ENCODE measurements around the gene WDR54.

WDR54 gene

DNA sequence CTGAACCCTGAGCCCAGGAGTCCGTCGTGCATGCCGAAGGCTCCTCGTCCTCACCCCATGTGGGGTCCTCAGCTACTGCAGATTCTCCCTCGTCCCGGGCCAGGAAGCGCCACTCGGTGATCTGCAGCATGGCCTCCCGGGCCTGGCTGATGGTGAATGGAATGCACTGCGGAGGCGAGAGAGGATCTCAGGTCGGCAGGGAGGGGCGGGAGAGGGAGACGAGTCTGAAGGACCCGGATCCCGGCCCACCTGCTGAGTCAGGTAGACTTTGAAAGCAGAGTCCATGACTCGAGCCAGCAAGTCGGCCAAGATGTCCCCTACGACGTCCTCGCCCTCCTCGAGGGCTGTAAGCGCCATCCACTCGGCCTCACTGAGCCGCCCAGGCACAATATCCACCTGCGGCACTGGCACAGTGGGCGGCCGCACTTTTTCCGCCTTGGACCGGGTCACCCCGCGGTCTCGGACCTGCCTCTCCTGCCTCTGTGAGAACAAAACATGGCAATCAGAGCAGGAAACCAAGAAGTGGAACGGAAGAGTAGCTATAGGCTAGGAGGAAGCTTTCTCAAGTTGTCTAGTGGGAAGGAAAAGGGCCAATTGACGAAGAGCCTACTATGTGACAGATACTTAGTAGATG is 5.7 kb upstream of the WDR54 start:
- no peak overlapping the region for H3K9ac ChIP-seq (ENCODE audit: low read depth, low read length)
- no peak overlapping the region for H3K4me3 ChIP-seq (ENCODE audit: low read depth in 1 of 2, low read length in 2 of 2)
- TF ChIP-seq, protein P1, sequence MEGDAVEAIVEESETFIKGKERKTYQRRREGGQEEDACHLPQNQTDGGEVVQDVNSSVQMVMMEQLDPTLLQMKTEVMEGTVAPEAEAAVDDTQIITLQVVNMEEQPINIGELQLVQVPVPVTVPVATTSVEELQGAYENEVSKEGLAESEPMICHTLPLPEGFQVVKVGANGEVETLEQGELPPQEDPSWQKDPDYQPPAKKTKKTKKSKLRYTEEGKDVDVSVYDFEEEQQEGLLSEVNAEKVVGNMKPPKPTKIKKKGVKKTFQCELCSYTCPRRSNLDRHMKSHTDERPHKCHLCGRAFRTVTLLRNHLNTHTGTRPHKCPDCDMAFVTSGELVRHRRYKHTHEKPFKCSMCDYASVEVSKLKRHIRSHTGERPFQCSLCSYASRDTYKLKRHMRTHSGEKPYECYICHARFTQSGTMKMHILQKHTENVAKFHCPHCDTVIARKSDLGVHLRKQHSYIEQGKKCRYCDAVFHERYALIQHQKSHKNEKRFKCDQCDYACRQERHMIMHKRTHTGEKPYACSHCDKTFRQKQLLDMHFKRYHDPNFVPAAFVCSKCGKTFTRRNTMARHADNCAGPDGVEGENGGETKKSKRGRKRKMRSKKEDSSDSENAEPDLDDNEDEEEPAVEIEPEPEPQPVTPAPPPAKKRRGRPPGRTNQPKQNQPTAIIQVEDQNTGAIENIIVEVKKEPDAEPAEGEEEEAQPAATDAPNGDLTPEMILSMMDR (IDR thresholded peaks at IDR 0.05; ENCODE audit: borderline replicate concordance, extremely low read depth, low read length, poor library complexity, severe bottlenecking), result no peak
- no peak for TF ChIP-seq EZH2 (IDR thresholded peaks at IDR 0.05; ENCODE audit: borderline replicate concordance, low read depth, low read length, severe bottlenecking)
- no peak for ATAC-seq (ENCODE audit: insufficient read depth, low read depth)
- H4K20me1 ChIP-seq (ENCODE audit: insufficient read depth, low read length), result no peaks in the 10 kb centered on the region
- H3K4me2 ChIP-seq (ENCODE audit: insufficient read depth, low read length), result no peak overlapping the region
- H3K27me3 ChIP-seq (ENCODE audit: insufficient read depth, low read length, poor library complexity), result no peaks in the 10 kb centered on the region
- H3K27ac ChIP-seq (ENCODE audit: low read length), result no peak overlapping the region
- peaks cover 7% of the 10 kb centered on the region for H3K4me1 ChIP-seq (ENCODE audit: insufficient read depth, low read length)
- H3K79me2 ChIP-seq (ENCODE audit: insufficient read depth, low read length), result no peaks in the 10 kb centered on the region
- no peak for DNase-seq
- no peak overlapping the region for H2AFZ ChIP-seq (ENCODE audit: low read depth, low read length)
- no peaks in the 10 kb centered on the region for H3K36me3 ChIP-seq (ENCODE audit: insufficient read depth, low read length)
- H3K9me3 ChIP-seq (ENCODE audit: insufficient read depth, low read length, severe bottlenecking), result no peaks in the 10 kb centered on the region

DNA sequence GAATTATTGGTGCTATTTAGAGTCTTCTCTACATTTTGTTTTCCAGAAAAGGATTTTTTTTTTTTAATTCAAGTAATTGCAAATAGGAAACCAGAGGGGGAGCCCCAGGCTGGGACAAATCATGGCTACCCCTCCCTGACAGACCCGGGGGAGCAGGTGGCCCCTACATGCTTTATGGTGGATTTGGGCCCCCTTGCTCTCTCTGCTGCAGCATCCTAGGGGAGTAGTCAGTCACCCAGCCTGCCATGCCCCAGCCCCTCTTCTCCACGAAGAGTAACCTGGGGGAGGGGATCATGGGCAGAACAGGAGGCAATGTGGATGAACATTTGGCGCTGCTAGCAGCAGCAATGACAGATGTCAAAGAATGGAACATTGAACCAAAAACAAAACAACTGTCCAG is 4.8 kb upstream of the WDR54 start:
- Histone ChIP-seq H3K4me3 (ENCODE audit: low read depth in 1 of 2, low read length in 2 of 2) (no peak overlapping the region), H4K20me1 (ENCODE audit: insufficient read depth, low read length) (no peaks in the 10 kb centered on the region), H3K4me1 (ENCODE audit: insufficient read depth, low read length) (peaks cover 13% of the 10 kb centered on the region), H3K27ac (ENCODE audit: low read length) (no peak overlapping the region), H3K9ac (ENCODE audit: low read depth, low read length) (no peak overlapping the region), H2AFZ (ENCODE audit: low read depth, low read length) (no peak overlapping the region), H3K79me2 (ENCODE audit: insufficient read depth, low read length) (peaks cover 2% of the 10 kb centered on the region; the same call in 1 of the 2 replicates), H3K4me2 (ENCODE audit: insufficient read depth, low read length) (no peak overlapping the region), H3K36me3 (ENCODE audit: insufficient read depth, low read length) (no peaks in the 10 kb centered on the region), H3K9me3 (ENCODE audit: insufficient read depth, low read length, severe bottlenecking) (no peaks in the 10 kb centered on the region), H3K27me3 (ENCODE audit: insufficient read depth, low read length, poor library complexity) (no peaks in the 10 kb centered on the region)
- DNase-seq, result no peak
- TF ChIP-seq EZH2 (IDR thresholded peaks at IDR 0.05; ENCODE audit: borderline replicate concordance, low read depth, low read length, severe bottlenecking), result no peak
- TF ChIP-seq, protein P1 (IDR thresholded peaks at IDR 0.05; ENCODE audit: borderline replicate concordance, extremely low read depth, low read length, poor library complexity, severe bottlenecking), result no peak
- no peak for ATAC-seq (ENCODE audit: insufficient read depth, low read depth)

DNA sequence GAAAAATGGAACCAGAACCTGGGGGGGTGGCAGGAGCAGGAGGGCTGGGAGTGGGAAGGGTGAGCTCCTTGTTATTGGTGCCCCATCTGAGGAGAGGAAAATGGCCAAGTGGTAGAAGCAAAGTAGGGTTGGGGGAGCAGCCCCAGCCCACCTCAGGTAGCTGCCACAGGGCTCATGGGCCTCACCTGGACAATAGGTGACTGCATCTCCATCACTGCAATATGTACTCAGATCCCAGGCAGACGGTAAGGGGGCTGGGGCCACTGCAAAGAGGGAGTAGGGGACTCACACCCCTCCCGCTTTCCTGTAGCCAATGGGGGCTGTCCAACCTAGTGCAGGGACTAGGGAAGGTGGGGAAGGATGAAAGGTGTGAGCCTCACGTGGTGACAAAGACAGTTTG is 4.3 kb upstream of the WDR54 start:
- DNase-seq, result no peak
- H3K27ac ChIP-seq (ENCODE audit: low read length), result no peak overlapping the region
- H3K36me3 ChIP-seq (ENCODE audit: insufficient read depth, low read length), result no peaks in the 10 kb centered on the region
- ATAC-seq (ENCODE audit: insufficient read depth, low read depth), result no peak
- H3K4me2 ChIP-seq (ENCODE audit: insufficient read depth, low read length), result no peak overlapping the region
- H3K4me1 ChIP-seq (ENCODE audit: insufficient read depth, low read length), result peaks cover 15% of the 10 kb centered on the region
- no peak overlapping the region for H2AFZ ChIP-seq (ENCODE audit: low read depth, low read length)
- H3K4me3 ChIP-seq (ENCODE audit: low read depth in 1 of 2, low read length in 2 of 2), result no peak overlapping the region
- H3K9ac ChIP-seq (ENCODE audit: low read depth, low read length), result no peak overlapping the region
- H3K79me2 ChIP-seq (ENCODE audit: insufficient read depth, low read length), result peaks cover 5% of the 10 kb centered on the region
- no peaks in the 10 kb centered on the region for H3K27me3 ChIP-seq (ENCODE audit: insufficient read depth, low read length, poor library complexity)
- TF ChIP-seq, protein P1 (IDR thresholded peaks at IDR 0.05; ENCODE audit: borderline replicate concordance, extremely low read depth, low read length, poor library complexity, severe bottlenecking), result no peak
- TF ChIP-seq EZH2 (IDR thresholded peaks at IDR 0.05; ENCODE audit: borderline replicate concordance, low read depth, low read length, severe bottlenecking), result no peak
- no peaks in the 10 kb centered on the region for H3K9me3 ChIP-seq (ENCODE audit: insufficient read depth, low read length, severe bottlenecking)
- H4K20me1 ChIP-seq (ENCODE audit: insufficient read depth, low read length), result no peaks in the 10 kb centered on the region

All from DND-41 (cell line).